GM18873 (cell line): Measurements from ENCODE around the gene BICD2.
"Not testable (repeated sequence)": the region's sequence is repeated elsewhere in the genome, so short reads cannot be mapped to it uniquely, and the experiment has no call there.

ENCODE experiments used
- ATAC-seq: cut with Tn5 transposase; IDR thresholded peaks from one replicate; pipeline ENCODE4 v1.9.1; 2021; ENCODE audit warnings: mild to moderate bottlenecking, moderate library complexity, moderate number of reproducible peaks; ENCODE audit not compliant: unreplicated experiment, low FRiP score

The BICD2 gene

GRCh38 chr9:92764381-92764987 lies at the start of gene BICD2:
TSS of gene BICD2 (minus strand) at chr9:92764833. CDS start at chr9:92764744, 89 bp downstream.
- peak; percentile 2 for ATAC-seq

GRCh38 chr9:92809629-92810326 lies 45.1 kb upstream of the BICD2 start:
- ATAC-seq: not testable (repeated sequence)

- ATAC-seq: no peak
Measured at GRCh38 chr9:92808726-92809451, 44.3 kb upstream of the BICD2 start.

- ATAC-seq: no peak
Measured at GRCh38 chr9:92807757-92808725, 43.4 kb upstream of the BICD2 start.

GRCh38 chr9:92807031-92807756 lies 42.6 kb upstream of the BICD2 start:
- ATAC-seq: no peak

GRCh38 chr9:92804727-92805126 lies 40.1 kb upstream of the BICD2 start:
- no peak for ATAC-seq

GRCh38 chr9:92798358-92798757 lies 33.7 kb upstream of the BICD2 start:
- no peak for ATAC-seq

- ATAC-seq: not testable (repeated sequence)
Measured at GRCh38 chr9:92796337-92796804, 31.7 kb upstream of the BICD2 start.

GRCh38 chr9:92795598-92796336 lies 31.1 kb upstream of the BICD2 start:
- ATAC-seq: no peak

GRCh38 chr9:92795000-92795399 lies 30.4 kb upstream of the BICD2 start:
- ATAC-seq: no peak

GRCh38 chr9:92794426-92794825 lies 29.8 kb upstream of the BICD2 start:
- no peak for ATAC-seq

GRCh38 chr9:92790542-92791527 lies 26.2 kb upstream of the BICD2 start:
- ATAC-seq: no peak

- ATAC-seq: no peak
Measured at GRCh38 chr9:92786298-92786697, 21.7 kb upstream of the BICD2 start.

- ATAC-seq: no peak
Measured at GRCh38 chr9:92781899-92782298, 17.3 kb upstream of the BICD2 start.

- no peak for ATAC-seq
Measured at GRCh38 chr9:92780206-92780605, 15.6 kb upstream of the BICD2 start.

- ATAC-seq: no peak
Measured at GRCh38 chr9:92775466-92775865, 10.8 kb upstream of the BICD2 start.

GRCh38 chr9:92774274-92774673 lies 9.6 kb upstream of the BICD2 start:
- ATAC-seq: no peak

GRCh38 chr9:92773810-92774209 lies 9.2 kb upstream of the BICD2 start:
- no peak for ATAC-seq
